NCI-H526 (cell line): Measurements from ENCODE around the gene ADK.
"Not testable (repeated sequence)": the region's sequence is repeated elsewhere in the genome, so short reads cannot be mapped to it uniquely, and the experiment has no call there.

Experiments used
- DNase-seq, 2 experiments: peaks; one replicate each; lab custom pipeline; 2025; lab: John Stamatoyannopoulos, UW

Gene ADK

DNA sequence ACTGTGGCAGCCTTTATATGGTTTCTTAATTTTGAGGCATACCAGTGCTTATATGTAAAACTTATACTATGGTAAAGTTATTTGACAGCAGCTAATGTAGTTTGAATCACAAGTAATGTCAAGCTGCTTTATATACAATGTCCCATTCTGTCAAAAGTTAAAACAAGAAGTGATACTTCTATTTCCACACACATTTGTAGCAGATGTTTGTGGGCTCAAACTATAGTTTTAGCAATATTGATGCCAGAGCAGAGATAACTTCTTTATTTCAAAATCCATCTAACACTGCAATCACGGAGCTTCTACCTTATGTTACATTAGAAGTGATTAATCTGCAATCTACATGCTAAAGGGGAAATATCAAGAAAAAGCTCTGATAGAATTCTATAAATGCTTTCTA lies 149.6 kb downstream of the ADK start:
- DNase-seq: no peak

- DNase-seq: no peak
Measured at GRCh38 chr10:74305730-74306129, 154.7 kb downstream of the ADK start.

DNA sequence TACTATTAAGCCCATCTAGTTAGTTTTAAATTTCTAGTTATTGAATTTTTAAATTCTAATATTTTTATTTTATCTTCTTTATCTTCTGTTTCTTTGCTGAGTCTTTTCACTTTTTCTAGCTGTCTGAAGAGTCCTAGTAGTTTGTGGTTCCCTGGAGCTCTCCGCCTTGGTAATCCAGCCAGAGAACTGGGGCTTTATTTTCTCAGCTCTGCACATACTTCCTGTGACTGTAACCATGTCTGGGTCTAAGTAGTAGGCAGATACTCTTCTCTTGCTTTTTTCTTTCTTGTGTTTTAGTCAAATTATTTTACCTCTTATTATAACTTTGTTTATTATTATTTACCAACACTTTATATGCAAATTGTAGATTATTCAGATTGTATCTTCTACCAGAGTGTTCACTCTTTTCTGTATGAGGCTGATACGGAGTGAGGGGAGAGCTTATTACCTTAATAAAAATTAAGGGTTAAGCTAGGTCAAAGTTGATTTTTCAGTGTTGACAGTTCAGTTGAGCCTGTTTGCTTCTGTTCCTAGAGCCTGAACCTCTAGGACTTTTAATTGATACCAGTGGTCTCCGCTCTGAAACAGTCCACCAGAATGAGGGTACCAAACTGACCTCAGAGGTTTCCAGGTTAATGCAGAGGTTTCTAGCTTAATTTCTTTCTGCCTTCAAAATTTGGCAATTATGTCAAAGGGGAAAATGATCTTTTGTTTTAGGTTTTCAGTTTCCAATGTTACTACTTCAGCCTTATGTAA lies 155.4 kb downstream of the ADK start:
- no peak for DNase-seq

GRCh38 chr10:74307061-74307651 lies 156.1 kb downstream of the ADK start:
- no peak for DNase-seq

DNA sequence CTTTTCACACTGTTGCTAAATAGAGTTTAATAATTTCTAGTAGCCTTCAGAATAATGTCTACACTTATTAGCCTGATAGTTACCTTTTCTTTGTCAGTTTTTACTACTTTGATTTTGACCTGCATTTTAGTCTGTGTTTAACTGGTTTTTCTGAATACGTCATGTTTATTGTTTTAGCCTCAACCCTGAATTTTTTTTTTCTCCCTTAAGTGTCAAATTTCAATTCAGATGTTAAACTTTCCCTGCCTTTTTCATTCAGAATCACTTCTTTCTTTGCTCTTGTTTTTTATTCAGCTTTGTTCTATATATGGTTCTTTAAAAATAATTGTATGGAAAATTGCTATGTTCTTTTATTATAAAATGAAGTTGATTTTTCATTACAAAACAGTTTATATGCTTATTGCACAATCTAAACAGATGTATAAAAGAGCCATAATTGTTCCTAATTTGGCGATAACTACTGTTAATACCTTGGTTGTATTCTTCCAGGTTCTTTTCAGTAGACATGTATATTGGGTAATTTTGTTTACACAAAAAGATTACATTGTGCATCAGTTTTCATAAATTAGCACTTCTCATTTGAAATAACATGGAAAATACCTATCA lies 159.7 kb downstream of the ADK start:
- DNase-seq: no peak

GRCh38 chr10:74314166-74314565 lies 163.1 kb downstream of the ADK start:
- DNase-seq: no peak

GRCh38 chr10:74320026-74320425 lies 169.0 kb downstream of the ADK start:
- no peak for DNase-seq

DNA sequence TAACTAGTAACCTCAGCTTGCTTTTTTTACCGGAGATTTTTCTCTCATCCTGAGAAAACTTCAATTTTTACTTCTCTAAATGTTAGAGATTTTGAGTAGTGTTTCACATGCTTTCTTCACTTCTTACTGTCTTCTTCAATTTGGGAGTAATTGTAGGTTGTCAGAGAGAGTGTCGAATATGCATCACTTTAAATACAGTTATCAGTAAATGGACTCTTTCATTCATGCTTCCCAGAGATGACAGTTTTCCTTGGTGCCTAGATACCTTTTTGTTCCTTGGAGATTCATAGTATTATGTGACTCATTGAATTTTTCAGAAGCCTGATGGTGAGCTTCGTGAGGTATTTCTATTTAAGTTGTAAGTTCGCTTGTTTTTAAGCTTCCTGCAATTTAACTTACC lies 169.7 kb downstream of the ADK start:
- no peak for DNase-seq

GRCh38 chr10:74322141-74322540 lies 171.1 kb downstream of the ADK start:
- DNase-seq: no peak

DNA sequence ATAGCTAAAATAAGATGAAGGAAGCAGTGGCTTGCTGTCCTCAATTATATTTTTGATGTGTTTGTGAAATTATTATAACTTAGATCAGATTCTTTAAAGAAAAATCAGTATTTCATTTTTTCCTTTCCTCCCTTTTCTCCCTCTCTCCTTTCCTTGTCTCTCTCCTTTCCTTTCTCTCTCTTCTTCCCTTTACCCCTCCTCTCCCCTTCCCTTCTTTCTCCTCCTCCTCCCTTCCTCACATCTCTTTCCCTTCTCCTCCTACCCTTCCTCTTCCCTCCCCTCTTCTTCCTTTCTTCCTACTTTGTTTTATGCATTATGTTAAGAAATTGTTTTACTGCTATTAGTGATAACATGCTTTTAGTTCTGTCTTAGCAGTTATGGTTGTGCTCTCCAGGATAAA lies 171.5 kb downstream of the ADK start:
- no peak for DNase-seq

- no peak for DNase-seq
Measured at GRCh38 chr10:74328388-74328787, 177.4 kb downstream of the ADK start.

- no peak for DNase-seq
Measured at GRCh38 chr10:74329873-74330272, 178.9 kb downstream of the ADK start.

DNA sequence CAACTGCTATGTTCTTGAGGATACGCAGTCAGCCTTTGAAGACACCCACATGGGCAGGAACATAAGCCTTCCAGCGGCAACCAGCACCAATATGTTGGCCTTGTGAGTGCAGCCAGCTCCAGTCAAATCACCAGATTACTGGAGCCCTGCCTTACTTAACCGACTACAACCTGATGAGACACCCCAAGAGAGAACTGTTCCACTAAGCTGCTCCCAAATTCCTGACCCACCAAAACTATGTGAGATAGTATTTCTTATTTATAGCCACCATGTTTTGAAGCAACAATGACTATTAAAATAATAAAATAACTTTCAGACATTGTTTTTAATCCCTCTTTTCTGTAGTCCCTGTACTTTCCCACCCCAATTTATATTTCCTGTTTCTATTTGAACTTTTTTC lies 179.6 kb downstream of the ADK start:
- DNase-seq: no peak

- no peak for DNase-seq
Measured at GRCh38 chr10:74332398-74332797, 181.4 kb downstream of the ADK start.

GRCh38 chr10:74333174-74333573 lies 182.2 kb downstream of the ADK start:
- no peak for DNase-seq

DNA sequence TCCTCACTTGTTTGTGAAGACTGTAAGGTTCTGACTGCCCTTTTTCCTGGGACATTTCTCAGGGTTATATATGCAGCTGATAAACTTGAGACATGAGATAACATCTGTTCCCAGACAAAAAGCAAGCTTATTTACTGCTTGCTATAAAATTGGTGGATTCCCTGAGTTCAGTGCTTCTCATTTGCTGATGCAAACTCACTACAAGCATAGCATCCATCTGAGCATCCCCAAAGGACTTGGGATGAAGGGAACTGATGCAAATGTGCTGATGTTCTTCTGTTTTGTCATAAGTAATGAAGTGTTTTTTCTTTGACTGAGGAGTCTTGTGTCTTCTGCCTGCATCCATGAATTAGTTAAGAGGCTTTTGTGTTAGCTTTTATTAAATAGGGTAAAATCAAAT lies 183.2 kb downstream of the ADK start:
- no peak for DNase-seq

GRCh38 chr10:74335501-74335900 lies 184.5 kb downstream of the ADK start:
- DNase-seq: no peak

GRCh38 chr10:74337330-74338016 lies 186.5 kb downstream of the ADK start:
- DNase-seq: no peak

DNA sequence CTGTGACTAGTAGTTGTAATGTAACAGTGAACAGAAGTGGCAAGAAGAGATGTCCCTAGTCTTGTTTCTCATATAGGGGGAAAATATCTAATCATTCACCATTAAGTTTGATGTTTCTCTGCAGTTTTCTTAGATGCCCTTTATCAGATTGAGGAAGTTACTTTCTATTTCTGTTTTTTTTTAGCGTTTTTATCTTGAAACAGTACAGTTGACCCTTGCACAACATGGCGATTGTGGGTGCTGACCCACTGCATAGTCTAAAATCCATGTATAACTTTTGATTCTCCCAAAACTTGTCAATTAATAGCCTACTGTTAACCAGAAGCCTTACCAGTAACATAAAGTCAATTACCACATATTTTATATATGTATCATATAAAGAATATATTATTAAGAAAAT lies 192.0 kb downstream of the ADK start:
- DNase-seq: no peak

DNA sequence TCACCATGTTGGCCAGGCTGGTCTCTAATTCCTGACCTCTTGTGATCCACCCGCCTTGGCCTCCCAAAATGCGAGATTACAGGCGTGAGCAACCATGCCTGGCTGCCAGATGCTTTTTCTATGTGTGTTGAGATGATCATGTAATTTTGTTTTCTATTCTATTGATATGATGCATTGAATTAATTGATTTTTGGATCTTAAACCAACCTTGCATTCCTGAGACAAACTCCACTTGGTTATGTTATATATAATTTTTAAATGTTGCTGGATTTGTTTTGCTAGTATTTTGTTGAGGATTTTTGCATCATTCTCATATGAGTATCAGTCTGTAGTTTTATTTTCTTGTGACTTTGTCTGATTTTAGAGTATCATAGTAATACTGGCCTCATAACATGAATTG lies 192.8 kb downstream of the ADK start:
- no peak for DNase-seq

DNA sequence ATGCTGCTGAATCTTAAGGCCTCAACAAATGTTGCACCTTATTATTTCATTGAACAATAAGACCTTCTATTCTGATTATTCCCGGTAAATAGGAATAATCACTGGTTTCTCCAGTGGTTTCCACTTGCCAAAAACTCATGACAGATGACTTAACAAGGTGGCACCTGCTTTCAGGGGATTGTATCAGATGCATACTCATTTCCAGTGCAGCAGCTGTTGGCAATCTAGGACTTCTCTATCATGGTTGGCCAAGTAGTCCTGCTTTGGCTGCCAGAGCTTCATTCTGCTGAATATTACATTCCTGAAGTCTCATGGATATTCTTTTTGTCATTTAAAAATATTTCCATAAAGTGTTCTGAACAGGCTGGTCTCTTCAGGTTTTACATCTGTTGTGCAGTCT lies 193.3 kb downstream of the ADK start:
- DNase-seq: no peak

- DNase-seq: no peak
Measured at GRCh38 chr10:74347522-74347921, 196.5 kb downstream of the ADK start.

DNA sequence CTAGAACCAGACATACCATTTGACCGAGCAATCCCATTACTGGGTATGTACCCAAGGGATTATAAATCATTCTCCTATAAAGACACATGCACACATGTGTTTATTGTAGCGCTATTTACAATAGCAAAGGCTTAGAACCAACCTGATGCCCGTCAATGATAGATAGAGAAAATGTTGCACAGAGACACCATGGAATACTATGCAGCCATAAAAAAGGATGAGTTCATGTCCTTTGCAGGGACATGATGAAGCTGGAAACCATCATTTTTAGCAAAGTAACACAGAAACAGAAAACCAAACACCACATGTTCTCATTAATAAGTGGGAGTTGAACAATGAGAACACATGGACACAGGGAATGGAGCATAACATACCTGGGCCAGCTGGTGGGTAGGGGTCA lies 202.0 kb downstream of the ADK start:
- not testable (repeated sequence) for DNase-seq
